Cardiac muscle cell (in vitro differentiated cells and primary cell): ENCODE measurements around the gene LRP1B. TPM values are rescaled to one million over a fixed set of nuclear protein-coding genes. Genes with fewer than 3 reads are reported as not detected.

Experiments
- DNase-seq, 2 donors: peaks; one replicate each; pipeline versions ENCODE4 v3.0.0 to v3.0.0-alpha.2; 2010 to 2017; ENCODE audit warnings: low read depth in 1 of 2, low spot score in 1 of 2
- H3K27ac ChIP-seq: fragments of 200-600 bp; sonication (generic); 2 replicates; pipeline ENCODE4 v1.5.1; 2016
- H3K27me3 ChIP-seq: fragments of 200-600 bp; sonication (generic); 2 replicates; pipeline ENCODE4 v1.6.0; 2016; ENCODE audit warnings: control low read depth
- H3K36me3 ChIP-seq: fragments of 200-600 bp; sonication (generic); 2 replicates; pipeline ENCODE4 v1.5.1; 2016; ENCODE audit warnings: control low read depth
- H3K4me1 ChIP-seq: fragments of 200-600 bp; sonication (generic); 2 replicates; pipeline ENCODE4 v1.8.1; 2017; ENCODE audit warnings: low read depth, mild to moderate bottlenecking, mixed run types
- H3K4me3 ChIP-seq: fragments of 200-600 bp; sonication (generic); 2 replicates; pipeline ENCODE4 v1.5.1; 2016; ENCODE audit warnings: mild to moderate bottlenecking
- H3K9me3 ChIP-seq: fragments of 200-600 bp; sonication (generic); 2 replicates; pipeline ENCODE4 v1.5.1; 2017; ENCODE audit warnings: low read depth, mild to moderate bottlenecking, control low read depth
- CTCF ChIP-seq: IDR thresholded peaks from 2 replicates; pipeline ENCODE4 v1.5.1; 2012; ENCODE audit warnings: low read depth, mild to moderate bottlenecking, low read length
- polyA plus RNA-seq: library from polyadenylated mRNA; unstranded; fragments of >200 nt; fragmentation: Nextera tagmentation; extraction: Ambion mirVana; gene quantifications from 2 replicates; pipeline ENCODE4 v1.2.1, GENCODE V29; 2016
- total RNA-seq: library from RNA; depleted of rRNA; stranded (reverse); fragments of >200 nt; gene quantifications from 2 replicates; pipeline ENCODE4 v1.2.3, GENCODE V29; 2016

LRP1B gene
- total and polyA plus RNA-seq, 2 experiments from 2014 or later = 1.2 to 2.5 TPM

GRCh38 chr2:140246957-140247356 is 1883.9 kb downstream of the LRP1B start:
- Histone ChIP-seq H3K9me3 (no peaks in the 10 kb centered on the region), H3K27ac (no peak overlapping the region), H3K4me3 (no peak overlapping the region), H3K27me3 (no peaks in the 10 kb centered on the region), H3K4me1 (no peaks in the 10 kb centered on the region), H3K36me3 (no peaks in the 10 kb centered on the region)
- DNase-seq = no peak
- TF ChIP-seq CTCF = no peak

DNA sequence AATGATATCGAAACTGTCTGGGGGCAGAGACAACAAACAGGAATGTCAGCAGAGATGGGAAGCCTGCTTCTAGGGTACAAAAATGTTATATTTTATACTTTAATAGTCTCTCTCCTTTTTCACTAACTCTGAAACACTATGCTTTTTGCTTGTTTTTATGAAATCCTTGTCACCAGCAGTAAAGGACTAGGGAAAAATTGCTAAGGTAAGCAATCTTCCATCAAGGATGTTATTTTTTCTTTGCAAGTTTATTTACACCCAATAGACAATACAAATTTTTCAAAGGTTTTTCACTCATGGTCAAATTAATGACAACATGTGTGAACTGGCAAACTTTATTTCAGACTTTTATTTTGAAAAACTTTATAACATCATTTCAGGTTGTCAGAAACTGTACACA is 1884.8 kb downstream of the LRP1B start:
- DNase-seq = no peak
- H3K36me3 ChIP-seq = no peaks in the 10 kb centered on the region
- no peaks in the 10 kb centered on the region for H3K9me3 ChIP-seq
- H3K27me3 ChIP-seq = no peaks in the 10 kb centered on the region
- no peak overlapping the region for H3K4me3 ChIP-seq
- no peak overlapping the region for H3K27ac ChIP-seq
- TF ChIP-seq CTCF = no peak
- no peaks in the 10 kb centered on the region for H3K4me1 ChIP-seq

DNA sequence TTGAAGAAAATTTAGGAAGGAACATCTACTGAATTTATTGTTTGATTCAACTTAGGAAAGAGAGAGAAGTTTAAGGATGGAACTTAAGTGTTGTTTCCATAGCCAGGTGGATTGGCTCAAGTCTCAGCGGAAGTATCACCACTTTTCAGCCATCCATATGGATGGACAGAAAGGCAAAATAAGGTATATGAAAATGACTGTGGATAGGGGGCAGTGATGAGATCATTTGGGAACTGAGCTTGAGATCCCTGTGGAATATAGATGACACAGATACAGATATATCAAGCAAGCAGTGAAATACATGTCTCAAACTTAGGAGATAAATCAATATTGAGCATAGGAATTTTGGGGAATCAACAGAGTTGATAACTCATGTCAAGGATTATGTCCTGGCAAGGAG is 1887.9 kb downstream of the LRP1B start:
- TF ChIP-seq CTCF = no peak
- no peak overlapping the region for H3K27ac ChIP-seq
- H3K9me3 ChIP-seq = no peaks in the 10 kb centered on the region
- H3K4me3 ChIP-seq = no peak overlapping the region
- no peaks in the 10 kb centered on the region for H3K27me3 ChIP-seq
- H3K36me3 ChIP-seq = no peaks in the 10 kb centered on the region
- DNase-seq = no peak
- H3K4me1 ChIP-seq = no peaks in the 10 kb centered on the region

GRCh38 chr2:140234116-140234515 is 1896.7 kb downstream of the LRP1B start:
- DNase-seq = no peak
- no peaks in the 10 kb centered on the region for H3K9me3 ChIP-seq
- no peak overlapping the region for H3K27ac ChIP-seq
- TF ChIP-seq CTCF = no peak
- H3K4me3 ChIP-seq = no peak overlapping the region
- H3K27me3 ChIP-seq = no peaks in the 10 kb centered on the region
- H3K4me1 ChIP-seq = no peaks in the 10 kb centered on the region
- H3K36me3 ChIP-seq = no peaks in the 10 kb centered on the region

DNA sequence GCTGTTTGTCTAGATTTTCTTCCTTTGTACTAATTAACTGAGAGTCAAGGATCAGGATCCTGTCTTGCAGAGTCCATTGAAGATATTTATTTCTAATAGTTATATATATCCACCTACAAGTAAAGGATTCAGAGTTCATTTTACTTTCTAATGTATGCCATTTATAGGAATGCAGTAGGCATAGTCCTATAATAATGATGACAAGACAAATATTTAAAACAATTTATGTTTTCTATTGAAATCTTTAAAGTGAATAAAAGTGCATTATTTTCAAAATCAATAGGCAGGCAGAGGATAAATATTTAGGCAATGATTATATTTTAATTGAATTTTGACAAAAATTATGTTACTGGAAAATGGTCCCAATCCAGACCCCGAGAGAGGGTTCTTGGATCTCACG is 1919.9 kb downstream of the LRP1B start:
- H3K27me3 ChIP-seq = no peaks in the 10 kb centered on the region
- TF ChIP-seq CTCF = no peak
- H3K9me3 ChIP-seq = no peaks in the 10 kb centered on the region
- no peak overlapping the region for H3K4me3 ChIP-seq
- H3K27ac ChIP-seq = no peak overlapping the region
- H3K36me3 ChIP-seq = no peaks in the 10 kb centered on the region
- DNase-seq = no peak
- H3K4me1 ChIP-seq = no peaks in the 10 kb centered on the region

GRCh38 chr2:140205093-140205492 is 1925.7 kb downstream of the LRP1B start:
- Histone ChIP-seq H3K9me3 (no peaks in the 10 kb centered on the region), H3K36me3 (no peaks in the 10 kb centered on the region), H3K27ac (no peak overlapping the region), H3K4me3 (no peak overlapping the region), H3K4me1 (no peaks in the 10 kb centered on the region), H3K27me3 (no peaks in the 10 kb centered on the region)
- no peak for TF ChIP-seq CTCF
- no peak for DNase-seq
